Astrocyte of the spinal cord (primary cell): ENCODE measurements around the gene RAB17.
"Not testable (repeated sequence)": the region's sequence is repeated elsewhere in the genome, so short reads cannot be mapped to it uniquely, and the experiment has no call there.

Source experiments
- DNase-seq: peaks from one replicate; pipeline ENCODE4 v3.0.0; 2011; ENCODE audit warnings: low read depth, low spot score
- H3K4me3 ChIP-seq: 2 replicates; pipeline ENCODE4 v1.5.1; 2011; ENCODE audit warnings: low read depth, mild to moderate bottlenecking, low read length, moderate library complexity
- CTCF ChIP-seq: IDR thresholded peaks from 2 replicates; pipeline ENCODE4 v1.5.1; 2012; ENCODE audit warnings: low read depth, mild to moderate bottlenecking, low read length, inconsistent platforms
- in situ Hi-C: cut with HindIII; loops from 2 replicates; pipeline ENCODE4 v1.10.0; 2017; ENCODE audit warnings: low sequenced_read_pairs

The RAB17 gene

DNA sequence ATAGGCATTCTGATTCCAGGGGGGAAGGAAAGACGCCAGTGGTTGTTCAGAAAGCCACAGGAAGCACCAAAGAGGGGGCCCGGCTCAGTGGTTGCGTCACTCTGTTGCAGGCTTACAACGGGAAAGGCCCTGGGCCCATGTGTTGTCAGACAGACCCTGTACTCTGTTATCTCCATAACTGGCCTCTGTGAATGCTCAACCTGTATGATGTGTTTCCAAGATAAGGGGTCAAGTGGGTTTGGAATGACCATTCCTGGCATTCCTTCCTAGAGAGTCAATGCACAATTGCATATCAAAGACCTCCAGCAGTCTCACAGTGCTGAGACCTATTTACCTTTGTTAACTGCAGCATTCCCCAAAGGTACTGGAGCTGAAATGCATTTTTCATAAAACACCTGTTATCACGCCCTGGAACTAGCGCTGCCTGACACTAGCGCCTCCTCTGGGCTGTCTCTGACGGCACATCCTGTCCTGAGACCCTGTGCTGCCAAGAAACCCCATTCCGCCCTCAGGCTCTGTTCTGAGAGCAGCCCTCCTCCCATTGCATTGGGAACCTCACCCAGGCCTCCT lies 23.7 kb upstream of the RAB17 start:
- no peak for TF ChIP-seq CTCF
- in situ Hi-C loops: no loop called here
- no peak for DNase-seq
- H3K4me3 ChIP-seq: no peak overlapping the region

- in situ Hi-C loops: no loop called here
- no peak for TF ChIP-seq CTCF
- no peak overlapping the region for H3K4me3 ChIP-seq
- DNase-seq: no peak
Observed at GRCh38 chr2:237613679-237614078, 23.1 kb upstream of the RAB17 start.

GRCh38 chr2:237612527-237613357 lies 22.2 kb upstream of the RAB17 start:
- DNase-seq: no peak
- TF ChIP-seq CTCF: no peak
- in situ Hi-C loops: no loop called here
- no peak overlapping the region for H3K4me3 ChIP-seq

DNA sequence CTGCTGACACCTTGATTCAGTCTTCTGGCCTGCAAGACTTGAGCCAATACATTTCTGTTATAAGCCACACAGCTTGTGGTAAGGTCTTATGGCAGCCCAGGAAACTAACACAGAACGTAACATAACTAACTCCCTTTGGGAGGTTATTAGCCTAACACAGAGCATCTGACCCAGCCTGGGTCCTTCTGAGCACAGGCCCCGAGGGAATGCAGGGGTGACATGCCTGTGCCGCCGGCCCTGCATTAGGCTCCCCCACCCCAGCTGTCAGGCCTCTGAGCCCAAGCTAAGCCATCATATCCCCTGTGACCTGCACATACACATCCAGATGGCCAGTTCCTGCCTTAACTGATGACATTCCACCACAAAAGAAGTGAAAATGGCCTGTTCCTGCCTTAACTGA lies 16.0 kb upstream of the RAB17 start:
- in situ Hi-C loops, H3K4me3 ChIP-seq: not testable (repeated sequence)

GRCh38 chr2:237604960-237605359 lies 14.4 kb upstream of the RAB17 start:
- peak; percentile 38 for TF ChIP-seq CTCF
- in situ Hi-C loops: no loop called here
- no peak for DNase-seq
- H3K4me3 ChIP-seq: no peak overlapping the region

More for the DNA sequence above, 16.0 kb upstream of the RAB17 start:
- DNase-seq: not testable (repeated sequence)

DNA sequence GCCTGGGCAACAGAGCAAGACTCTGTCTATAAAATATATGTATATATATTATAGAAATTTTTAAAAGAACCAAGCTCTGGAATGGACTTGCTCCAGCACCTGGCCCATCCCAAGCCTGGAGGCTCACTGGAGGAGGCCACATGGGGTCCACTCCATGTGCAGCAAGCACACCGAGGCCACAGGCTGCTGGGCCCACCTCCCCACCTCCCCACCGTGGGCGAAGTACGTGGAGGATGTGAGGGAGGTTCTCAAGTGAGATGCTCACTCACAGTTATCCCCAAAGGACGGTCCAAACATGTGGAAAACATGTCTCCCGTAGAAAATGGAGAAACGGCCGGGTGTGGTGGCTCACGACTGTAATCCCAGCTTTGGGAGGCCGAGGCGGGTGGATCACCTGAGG lies 13.9 kb upstream of the RAB17 start:
- no peak for DNase-seq
- TF ChIP-seq CTCF: no peak
- H3K4me3 ChIP-seq: no peak overlapping the region
- in situ Hi-C loops: no loop called here

DNA sequence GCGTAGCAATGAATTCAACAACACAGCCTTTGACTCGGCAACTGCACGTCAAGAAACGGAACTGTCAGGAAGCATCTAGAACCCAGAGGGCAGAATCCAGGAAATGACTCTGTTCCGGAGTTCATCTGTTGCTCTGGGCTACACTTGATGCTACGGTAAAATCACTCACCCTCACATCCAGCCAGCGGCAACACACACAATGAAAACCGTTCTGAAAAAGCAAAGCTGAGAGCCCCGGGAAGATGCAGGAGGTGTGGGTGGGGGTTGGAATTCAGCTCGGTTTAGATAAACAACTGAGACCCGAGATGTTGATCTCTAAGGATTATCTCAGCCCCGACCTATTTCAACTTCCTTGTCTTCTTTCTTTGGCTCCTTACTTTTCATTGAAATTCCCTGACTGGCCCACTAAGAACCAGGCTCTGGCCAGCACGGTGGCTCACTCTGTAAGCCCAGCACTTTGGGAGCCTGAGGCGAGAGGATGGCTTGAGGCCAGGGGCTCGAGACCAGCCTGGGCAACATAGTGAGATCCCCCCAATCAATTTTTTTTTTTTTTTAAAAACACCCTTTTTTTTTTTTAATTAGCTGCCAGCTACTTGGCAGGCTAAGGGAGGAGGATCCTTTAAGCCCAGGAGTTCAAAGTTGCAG lies 13.3 kb upstream of the RAB17 start:
- DNase-seq: peak; percentile 54
- no peak for TF ChIP-seq CTCF
- H3K4me3 ChIP-seq: no peak overlapping the region
- in situ Hi-C loops: no loop called here
